EL (cell line): ENCODE measurements around the gene TXNDC2.
A peak's percentile ranks its signal among the peaks of the same experiment; 100 is the strongest.
"Not testable (repeated sequence)": the region's sequence is repeated elsewhere in the genome, so short reads cannot be mapped to it uniquely, and the experiment has no call there.

Experiments used
- DNase-seq: peaks from one replicate; pipeline ENCODE4 v3.0.0-alpha.2; 2016

TXNDC2 gene

DNA sequence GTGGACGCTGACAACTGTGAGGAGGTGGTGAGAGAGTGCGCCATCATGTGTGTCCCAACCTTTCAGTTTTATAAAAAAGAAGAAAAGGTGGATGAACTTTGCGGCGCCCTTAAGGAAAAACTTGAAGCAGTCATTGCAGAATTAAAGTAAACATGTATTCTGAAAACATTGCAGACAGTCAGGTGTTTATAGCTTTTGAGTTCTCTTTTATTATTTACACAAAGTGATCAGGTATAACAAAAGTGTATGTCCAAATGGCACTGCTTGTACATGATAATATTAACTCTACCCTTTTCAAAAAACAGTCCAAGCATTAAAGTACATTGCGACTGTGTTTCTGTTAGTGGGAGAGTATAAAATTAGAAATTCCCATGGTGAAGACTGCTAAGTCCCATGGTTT lies 2.2 kb downstream of the TXNDC2 start:
- DNase-seq: no peak

DNA sequence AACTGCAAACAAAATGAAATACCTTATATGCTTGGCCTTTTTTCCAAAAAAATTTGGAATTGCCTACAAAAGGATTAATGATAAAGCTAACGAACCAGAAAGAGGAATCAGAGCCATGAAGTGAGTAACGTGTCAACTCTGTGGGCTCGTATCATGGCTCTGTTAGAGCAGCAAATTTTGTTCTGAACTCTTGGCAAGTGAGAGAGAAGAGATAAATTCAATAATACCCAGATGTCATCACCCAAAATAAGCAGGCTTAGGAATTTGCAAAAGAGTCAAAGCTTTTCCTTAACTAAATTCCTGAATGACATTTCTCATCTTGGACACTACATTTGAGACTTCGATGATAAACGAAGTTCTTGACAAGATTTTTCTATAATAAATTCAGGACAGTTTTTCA lies 4.4 kb downstream of the TXNDC2 start:
- DNase-seq: no peak

DNA sequence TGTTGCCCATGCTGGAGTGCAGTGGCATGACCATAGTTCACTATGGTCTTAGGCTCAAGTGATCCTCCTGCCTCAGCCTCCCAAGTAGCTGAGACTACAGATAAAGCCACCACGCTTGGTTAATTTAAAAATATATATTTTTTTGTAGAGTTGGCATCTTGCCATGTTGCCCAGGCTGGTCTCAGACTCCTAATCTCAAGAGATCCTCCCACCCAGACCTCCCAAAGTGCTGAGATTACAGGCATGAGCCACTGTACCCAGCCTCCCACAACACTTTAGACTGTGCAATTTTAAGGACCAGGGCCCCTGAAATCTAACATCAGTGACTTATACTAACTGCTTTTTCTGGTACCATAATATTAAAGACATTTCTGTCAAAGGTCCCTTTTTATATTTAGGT lies 5.2 kb downstream of the TXNDC2 start:
- DNase-seq: no peak

DNA sequence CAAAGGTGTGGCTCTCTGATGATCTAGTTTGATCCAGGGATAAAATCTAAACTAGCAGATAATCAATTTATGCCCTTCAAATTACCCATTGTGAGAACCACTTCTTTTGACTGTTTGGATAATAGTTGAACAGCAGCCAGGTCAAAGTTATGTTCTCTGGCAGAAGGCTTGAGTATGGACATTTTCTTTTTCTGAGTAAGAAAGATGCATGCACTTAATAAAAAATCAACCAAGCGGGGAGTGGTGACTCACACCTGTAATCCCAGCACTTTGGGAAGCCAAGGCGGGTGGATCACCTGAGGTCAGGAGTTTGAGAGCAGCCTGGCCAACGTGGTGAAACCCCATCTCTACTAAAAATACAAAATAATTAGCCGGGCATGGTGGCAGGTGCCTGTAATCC lies 5.7 kb downstream of the TXNDC2 start:
- not testable (repeated sequence) for DNase-seq

DNA sequence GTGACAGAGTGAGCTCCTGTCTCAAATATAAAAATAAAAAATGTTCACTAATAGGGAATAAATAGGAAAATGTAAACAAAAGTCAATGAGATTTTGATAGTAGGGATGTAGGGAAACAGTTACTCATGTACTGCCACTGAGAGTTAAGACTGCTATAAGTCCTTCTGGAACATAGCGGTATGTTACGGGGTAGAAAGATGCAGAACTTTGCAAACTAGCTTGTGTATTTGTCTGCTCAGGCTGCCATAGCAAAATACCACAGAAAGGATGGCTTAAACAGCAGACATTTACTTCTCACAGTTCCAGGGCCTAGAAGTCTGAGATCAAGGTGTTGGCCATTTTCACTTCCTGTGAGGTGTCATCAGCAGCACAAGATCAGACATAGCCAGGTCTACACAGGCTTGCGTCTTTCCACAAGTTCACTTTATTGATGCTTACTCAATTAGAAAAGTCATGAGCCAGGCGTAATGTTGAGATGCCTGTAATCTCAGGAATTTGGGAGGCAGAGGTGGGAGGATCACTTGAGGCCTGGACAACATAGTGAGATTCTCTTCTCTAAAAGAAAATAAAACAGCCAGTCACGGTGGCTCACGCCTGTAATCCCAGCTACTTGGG lies 8.8 kb downstream of the TXNDC2 start:
- no peak for DNase-seq

DNA sequence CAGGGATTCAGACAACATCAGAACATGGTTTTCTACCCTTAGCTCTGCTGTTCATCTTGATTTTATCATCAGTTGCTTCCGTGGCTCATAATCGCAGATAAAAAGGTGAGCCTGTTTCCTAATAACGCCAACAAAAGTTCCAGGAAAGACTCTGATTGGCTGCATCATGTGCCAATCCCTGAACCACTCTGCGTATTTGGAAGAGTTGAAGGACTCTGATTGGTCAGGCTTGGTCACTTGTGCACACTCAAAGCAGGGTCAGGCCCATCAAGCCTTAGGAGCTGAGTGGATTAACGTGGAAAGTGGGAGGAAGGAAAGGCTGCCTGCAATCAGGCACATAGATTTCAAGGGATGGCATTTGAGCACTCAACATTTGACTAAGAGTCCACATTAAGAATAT lies 11.4 kb downstream of the TXNDC2 start:
- DNase-seq: no peak

DNA sequence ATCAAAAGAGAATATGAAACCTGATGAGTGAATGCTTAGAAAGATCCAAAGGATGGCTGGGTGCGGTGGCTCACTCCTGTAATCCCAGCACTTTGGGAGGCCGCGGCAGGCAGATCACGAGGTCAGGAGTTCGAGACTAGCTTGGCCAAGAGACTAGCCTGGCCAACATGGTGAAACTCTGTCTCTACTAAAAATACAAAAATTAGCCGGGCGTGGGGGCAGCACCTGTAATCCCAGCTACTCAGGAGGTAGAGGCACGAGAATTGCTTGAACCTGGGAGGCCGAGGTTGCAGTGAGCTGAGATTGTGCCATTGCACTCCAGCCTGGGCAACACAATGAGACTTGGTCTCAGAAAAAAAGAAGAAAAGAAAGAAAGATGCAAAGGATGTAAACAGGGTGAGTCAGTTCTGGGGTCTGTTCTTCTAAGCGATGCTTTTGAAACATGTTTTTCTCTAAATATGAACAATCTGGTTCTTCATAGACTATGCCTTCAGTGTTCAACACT lies 12.1 kb downstream of the TXNDC2 start:
- DNase-seq: not testable (repeated sequence)

DNA sequence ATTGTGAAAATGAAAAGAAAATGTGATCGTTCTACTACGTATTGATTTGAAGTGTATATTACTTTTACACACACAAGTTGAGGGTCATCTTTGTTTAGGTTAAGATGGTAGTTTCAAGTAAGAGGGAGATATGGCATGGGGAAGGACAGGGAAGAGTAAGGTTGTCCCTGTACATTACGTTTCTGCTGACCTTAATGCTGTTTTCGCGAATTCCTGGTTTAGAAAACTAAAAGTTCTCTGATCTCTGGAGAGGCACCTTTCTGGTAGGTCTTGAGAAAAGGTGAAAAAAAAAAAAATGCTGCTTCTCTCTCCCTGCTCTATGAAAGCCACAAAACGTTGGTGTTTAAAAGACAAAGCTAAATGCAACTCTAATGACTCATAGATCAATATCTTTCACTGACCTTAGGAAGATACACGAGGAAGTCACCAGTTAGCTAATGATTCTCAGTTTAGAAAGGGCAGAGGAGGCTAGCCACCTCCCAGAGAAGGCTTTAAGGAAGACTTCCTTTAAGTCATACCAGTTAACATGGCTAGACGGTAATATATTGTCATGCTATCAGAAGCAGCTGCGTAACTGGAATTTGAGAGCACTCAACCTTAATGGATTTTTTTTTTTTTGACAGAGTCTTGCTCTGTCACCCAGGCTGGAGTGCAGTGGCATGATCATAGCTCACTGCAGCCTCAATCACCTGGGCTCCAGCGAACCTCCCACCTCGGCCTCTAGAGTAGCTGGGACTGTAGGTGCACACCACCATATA lies 13.2 kb downstream of the TXNDC2 start:
- DNase-seq: peak; percentile 81

DNA sequence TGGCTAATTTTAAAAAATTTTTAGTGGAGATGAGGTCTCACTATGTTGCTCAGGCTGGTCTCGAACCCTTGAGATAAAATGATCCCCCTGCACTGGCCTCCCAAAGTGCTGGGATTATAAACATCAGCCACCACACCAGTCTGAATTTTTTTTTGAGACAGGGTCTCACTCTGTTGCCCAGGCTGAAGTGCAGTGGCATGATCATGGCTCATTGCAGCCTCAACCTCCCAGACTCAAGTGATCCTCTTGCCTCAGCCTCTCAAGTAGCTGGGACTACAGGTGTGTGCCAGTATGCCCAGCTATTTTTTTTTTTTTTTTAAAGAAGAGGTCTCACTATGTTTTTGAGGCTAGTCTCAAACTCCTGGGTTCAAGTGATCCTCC lies 13.8 kb downstream of the TXNDC2 start:
- not testable (repeated sequence) for DNase-seq

DNA sequence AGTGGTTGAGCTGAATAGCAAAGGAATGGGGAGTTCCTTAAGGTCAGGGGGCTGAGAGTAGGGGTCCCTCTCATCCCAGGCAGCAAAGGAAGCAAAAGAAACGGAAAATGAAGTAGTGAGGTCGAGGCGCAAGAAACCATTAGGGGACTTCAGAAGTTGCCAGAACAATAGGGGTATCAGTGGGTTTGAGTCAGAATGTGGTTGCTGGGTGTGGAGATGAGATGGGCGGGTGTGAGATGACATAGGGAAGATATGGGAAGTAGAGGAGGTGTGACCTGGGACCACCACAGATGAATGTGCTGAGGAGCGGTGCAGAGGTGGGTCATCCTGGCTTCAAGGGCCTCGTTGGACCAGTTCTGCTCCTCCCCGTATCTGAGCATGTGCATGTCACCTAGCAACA lies 14.9 kb downstream of the TXNDC2 start:
- no peak for DNase-seq

DNA sequence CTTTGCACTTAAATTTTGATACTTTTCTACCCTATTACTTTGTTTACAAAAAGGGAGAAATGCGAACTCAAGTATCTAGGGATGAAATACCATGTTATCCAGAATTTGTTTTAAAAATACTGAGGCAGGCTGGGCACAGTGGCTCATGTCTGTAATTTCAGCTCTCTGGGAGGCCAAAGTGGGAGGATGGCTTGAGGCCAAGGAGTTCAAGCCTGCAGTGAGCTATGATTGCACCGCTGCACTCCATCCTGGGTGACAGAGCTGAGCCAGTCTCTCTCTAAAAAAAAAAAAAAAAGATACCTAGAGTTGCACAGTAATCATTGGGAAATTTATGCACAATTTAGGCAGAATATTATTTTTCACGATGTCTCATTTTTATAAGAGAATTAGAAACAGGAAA lies 15.6 kb downstream of the TXNDC2 start:
- no peak for DNase-seq

DNA sequence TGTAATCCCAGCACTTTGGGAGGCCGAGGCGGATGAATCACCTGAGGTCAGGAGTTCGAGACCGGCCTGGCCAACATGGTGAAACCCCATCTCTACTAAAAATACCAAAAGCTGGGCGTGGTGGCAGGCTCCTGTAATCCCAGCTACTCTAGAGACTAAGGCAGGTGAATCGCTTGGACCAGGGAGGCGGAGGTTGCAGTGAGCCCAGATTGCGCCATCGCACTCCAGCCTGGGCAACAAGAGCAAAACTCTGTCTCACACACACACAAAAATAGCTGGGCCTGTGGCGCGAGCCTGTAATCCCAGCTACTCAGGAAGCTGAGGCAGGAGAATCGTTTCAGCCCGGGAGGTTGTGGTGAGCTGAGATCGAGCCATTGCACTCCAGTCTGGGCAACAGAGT lies 16.5 kb downstream of the TXNDC2 start:
- DNase-seq: not testable (repeated sequence)

DNA sequence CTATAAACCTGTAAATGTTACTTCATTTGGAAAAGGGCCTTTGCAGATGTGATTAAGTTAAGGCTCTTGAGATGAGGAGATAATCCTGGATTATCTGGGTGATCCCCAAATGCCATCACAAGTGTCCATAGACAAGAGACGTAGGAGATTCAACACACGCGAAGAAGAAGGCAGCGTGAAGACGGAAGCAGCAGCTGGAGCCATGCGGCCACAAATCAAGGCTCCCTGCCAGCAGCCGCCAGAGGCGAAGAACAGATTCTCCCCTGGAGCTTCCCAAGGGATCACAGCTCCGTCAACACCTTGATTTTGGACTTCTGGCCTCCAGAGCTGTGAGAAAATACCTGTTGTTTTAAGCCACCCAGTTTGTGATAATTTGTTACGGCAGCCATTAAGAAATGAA lies 17.1 kb downstream of the TXNDC2 start:
- no peak for DNase-seq

DNA sequence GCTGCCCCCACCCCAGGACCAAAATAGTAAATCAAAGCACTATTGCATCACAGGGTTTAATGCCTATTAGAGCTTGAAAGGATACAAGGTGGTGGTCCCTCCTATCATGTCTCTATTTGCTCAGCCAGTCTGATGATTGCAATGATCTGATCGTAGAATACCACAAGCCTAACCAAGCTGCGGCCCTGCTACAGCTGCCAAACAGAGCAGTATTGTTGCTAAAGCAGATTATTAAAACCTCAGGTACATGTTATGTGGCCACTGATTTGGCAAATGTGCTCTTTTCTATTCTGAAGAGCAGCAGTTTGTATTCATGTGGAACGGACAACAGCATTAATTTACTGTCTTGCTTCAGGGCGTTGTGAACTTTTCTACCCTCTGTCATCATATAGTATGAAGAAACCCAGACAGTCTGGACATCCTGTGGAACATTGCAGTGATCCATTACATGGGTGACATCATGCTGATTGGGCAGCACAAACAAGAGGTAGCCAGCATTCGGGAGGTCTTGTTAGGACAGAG lies 19.7 kb downstream of the TXNDC2 start:
- no peak for DNase-seq

DNA sequence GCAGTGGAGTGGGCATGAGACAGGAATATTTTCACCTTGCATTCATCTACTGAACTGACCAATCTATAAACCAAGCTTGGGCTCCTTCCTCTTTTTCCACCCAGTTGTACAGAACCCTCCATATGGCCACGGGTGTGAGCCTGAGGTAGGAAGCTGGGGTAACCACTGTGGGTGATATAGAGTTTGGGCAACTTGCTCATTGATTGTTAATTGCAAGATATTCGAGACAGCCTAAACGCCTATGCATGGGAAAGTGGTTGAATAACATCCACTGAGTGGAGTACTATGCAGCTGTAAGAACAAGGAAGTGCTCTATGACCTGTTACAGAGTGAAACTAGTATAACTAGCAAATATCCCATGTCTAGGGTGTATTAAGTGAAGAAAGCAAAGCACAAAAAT lies 20.7 kb downstream of the TXNDC2 start:
- no peak for DNase-seq

DNA sequence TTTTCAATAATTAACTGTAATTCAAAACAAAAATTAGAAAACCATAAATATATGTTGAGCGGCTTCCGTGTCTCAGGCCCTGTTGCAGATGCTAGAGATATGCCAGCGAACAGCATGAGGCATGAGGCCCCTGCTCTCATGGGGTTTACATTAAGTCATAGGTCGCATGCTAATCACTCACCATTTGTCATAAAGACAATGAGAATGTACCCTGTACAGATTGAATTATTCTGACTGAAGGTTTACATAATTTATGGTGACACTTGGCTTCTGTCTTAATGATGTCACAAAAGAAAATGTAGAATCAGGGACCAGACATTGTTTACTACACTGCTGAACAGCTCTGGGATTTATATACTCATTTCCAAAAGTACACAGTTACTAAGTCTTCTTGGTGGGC lies 22.1 kb downstream of the TXNDC2 start:
- DNase-seq: no peak

DNA sequence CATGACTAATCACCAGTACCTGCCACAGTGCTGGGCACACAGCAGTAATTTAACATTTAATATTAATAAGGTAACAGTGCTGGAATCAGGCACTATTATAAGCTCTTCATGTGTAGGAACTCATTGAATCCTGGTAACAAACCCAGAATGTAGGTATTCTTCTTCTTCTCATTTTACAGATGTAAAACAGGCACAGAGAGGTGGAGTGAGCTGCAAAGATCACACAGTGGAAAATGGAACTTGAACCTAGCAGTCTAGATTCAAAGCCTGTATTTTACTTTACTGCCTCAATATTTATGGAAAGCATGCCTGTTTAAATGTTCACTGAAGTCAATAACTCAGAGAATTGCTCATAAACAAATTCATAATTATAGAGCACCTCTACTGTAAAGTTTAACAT lies 24.3 kb downstream of the TXNDC2 start:
- DNase-seq: no peak

DNA sequence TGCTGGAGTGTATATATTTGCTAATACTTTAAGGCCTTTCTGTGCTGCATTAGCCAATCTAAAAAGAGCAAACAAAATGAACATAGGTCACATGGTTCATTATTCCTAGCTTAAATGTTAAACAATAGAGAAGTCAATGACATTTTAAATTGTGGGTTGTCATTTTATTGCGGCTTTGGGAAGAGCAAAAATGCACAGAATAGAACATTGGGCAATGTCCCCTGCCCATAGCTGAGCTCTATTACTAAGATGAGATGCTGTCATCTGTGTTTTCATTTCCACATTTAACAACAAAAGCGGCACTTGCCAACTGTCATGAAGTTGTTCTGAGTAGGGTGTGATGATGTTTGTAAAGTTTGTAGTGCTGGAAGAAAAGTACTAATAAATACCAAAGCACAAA lies 24.9 kb downstream of the TXNDC2 start:
- no peak for DNase-seq

DNA sequence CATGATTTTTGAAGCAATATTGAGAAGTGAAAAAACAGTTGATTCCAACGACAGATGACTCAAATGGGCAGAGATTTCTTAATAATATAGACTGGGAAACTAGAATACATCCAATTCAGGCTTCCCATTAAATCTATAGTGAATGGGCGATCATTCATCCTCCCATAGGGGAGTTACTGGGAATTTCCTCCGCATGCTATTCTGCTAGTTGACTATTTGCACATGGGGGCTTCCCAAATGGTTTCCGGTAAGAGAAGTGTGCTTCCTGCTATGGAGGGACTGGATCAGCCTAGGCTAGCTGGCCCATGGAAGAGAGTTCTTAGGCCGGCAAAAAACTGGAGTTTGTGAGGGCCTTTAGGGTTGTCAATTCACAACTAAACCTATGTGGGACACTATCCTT lies 25.5 kb downstream of the TXNDC2 start:
- no peak for DNase-seq

DNA sequence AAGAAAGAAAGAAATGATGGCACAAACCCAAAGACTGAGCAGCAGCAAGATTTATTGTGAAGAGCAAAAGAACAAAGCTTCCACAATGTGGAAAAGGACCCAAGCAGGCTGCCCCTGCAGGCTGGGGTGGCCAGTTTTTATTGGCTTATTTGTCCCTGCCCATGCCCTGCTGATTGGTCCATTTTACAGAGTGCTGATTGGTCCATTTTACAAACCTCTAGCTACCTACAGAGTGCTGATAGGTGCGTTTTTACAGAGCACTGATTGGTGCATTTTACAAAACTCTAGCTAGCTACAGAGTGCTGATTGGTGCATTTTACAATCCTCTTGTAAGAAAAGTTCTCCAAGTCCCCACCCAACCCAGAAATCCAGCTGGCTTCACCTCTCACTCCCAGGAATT lies 26.5 kb downstream of the TXNDC2 start:
- DNase-seq: not testable (repeated sequence)

DNA sequence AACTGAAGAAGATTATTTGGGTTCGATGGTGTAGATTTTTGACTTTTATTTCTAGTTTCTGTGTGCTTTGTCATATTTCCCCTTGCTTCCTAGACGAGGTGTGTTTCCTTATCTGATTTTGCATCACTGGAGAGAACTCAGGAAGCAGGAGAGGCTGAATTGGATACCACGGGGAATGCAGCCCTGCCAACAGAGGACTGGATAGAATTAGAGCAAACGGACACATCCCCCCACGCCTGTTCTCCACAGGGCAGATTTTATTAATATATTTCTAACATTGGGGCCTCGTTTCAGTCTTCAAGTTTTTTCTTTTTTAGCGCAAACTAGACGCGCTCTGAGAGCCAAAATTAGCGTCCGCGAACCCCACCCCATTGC lies 27.4 kb downstream of the TXNDC2 start:
- DNase-seq: no peak

DNA sequence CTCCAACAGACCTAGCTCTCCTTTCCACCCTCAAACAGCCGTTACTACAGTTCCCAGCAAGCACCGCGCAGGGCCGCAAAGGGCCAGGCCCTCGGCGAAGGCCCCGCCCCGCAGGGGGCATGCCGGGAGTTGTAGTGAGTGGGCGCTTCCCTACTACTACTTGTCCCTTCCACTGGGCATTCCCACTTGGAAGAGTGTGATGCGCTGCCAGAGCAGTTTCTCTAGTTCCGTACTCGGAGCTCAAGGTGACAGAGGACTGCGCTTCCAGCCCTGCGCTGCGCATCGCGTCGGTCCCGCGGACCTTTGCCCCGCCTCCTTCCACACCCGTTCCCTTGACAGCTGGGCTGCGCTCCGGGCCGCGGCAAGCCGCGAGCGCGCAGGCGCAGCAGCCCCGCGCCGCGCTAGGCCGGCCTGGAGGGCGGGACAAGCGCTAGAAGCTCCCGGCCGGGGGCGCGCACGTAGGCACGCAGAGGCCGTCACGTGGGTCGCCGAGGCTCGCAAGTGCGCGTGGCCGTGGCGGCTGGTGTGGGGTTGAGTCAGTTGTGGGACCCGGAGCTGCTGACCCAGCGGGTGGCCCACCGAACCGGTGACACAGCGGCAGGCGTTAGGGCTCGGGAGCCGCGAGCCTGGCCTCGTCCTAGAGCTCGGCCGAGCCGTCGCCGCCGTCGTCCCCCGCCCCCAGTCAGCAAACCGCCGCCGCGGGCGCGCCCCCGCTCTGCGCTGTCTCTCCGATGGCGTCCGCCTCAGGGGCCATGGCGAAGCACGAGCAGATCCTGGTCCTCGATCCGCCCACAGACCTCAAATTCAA lies 28.0 kb downstream of the TXNDC2 start, which contains the start of gene VAPA:
Gene VAPA, plus strand, starts transcription at position 491 of the 808 bp plus-strand sequence. Its CDS starts 241 bp downstream, at position 732.
- DNase-seq: peak; percentile 96

DNA sequence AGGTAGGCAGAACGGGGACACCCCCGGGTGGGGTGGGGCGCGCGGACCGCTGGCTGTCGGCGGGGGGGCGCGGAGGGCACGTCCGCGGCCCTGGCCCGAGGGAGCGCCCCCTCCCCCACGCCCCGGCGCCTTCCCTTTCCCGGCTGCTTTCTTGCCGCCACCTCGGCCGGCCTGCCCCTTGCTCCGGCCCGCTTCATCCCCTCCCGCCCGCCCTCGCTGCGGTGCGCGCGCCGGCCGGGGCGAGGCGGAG lies 28.5 kb downstream of the TXNDC2 start:
- DNase-seq: peak; percentile 56
